ENCODE results near the gene ZNF839.

- TF ChIP-seq CTCF (conservative IDR thresholded peaks at IDR 0.05; ENCODE audit: low read length), result no peak
- no peak for TF ChIP-seq EZH2phosphoT487 (IDR thresholded peaks at IDR 0.05; ENCODE audit: borderline replicate concordance, low read depth, low read length)
Measured at GRCh38 chr14:102378830-102379229, 59.3 kb downstream of the ZNF839 start.
